Measurements from ENCODE around the gene STMP1. TPM values are rescaled to one million over a fixed set of nuclear protein-coding genes. Genes with fewer than 3 reads are reported as not detected.

The STMP1 gene
- total and polyA plus RNA-seq, 2 of the 8 experiments (the other 6 are each of a cell fraction or from before 2014, with no cell fraction given) = 22.7 to 36.7 TPM

DNA sequence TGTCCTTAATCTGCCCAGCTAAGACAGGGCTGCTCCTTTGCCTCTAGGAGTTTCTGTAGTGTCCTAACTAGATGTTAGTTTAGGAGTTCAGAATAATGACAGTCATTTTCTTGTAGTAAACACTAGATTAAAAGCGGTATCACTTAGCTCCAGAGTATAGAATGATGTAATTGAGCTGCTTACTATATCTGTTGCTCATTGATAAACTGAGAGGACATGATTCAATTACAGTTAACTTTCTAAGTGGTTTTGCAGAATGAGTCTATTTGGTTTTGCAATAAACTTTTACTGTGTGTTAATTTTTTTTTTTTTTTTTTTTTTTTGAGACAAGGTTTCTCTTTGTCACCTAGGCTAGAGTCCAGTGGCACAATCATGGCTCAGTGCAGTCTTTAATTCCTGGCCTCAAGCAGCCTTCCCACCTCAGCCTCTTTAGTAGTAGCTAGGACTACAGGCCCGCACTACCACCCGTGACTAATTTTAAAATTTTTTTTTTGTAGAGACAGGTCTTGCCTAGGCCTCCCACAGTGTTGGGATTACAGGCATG, 1.8 kb downstream of the STMP1 start:
- Histone ChIP-seq H4K8ac (ENCODE audit: extremely low read depth, insufficient read depth, low read length) (no peak overlapping the region), H2BK15ac (ENCODE audit: low read length) (no peak overlapping the region), H2BK120ac (replicated peaks; ENCODE audit: low read depth, low read length) (no peak overlapping the region), H3K23me2 (ENCODE audit: low read depth, low read length) (peaks cover 2% of the 10 kb centered on the region; the same call in 1 of the 2 replicates), H3K27me3 (replicated peaks in 1 of 4; ENCODE audit: control insufficient read depth in 3 of 4, extremely low read depth in 1 of 4, insufficient read depth in 3 of 4, low read length in 3 of 4) (no peaks in the 10 kb centered on the region), H3K9ac (replicated peaks in 1 of 4; ENCODE audit: extremely low read depth in 1 of 4, low read depth in 3 of 4, low read length in 3 of 4) (no peak overlapping the region), H3K18ac (ENCODE audit: extremely low read depth, low read length) (no peak overlapping the region), H3K56ac (replicated peaks; ENCODE audit: insufficient read length, low read depth, low read length) (no peak overlapping the region), H3K4me3 (ENCODE audit: extremely low read depth in 1 of 4, insufficient read depth in 2 of 4, low read depth in 3 of 4, low read length in 4 of 4) (no peak overlapping the region), H2BK20ac (ENCODE audit: low read length) (no peak overlapping the region), H3K23ac (ENCODE audit: insufficient read length) (no peak overlapping the region), H2BK12ac (ENCODE audit: low read depth, low read length) (no peak overlapping the region), H2AFZ (ENCODE audit: low read length) (no peak overlapping the region), H2AK5ac (ENCODE audit: low read depth, low read length) (no peak overlapping the region), H3K27ac (ENCODE audit: low read depth, low read length) (no peak overlapping the region), H4K5ac (ENCODE audit: insufficient read length, low read depth, low read length) (no peak overlapping the region), H3K14ac (ENCODE audit: insufficient read length) (no peak overlapping the region), H3K79me1 (ENCODE audit: low read depth, low read length) (peaks cover 5% of the 10 kb centered on the region; the same call in 1 of the 2 replicates), H3K36me3 (ENCODE audit: control insufficient read depth in 2 of 4, insufficient read depth in 4 of 4, low read length in 3 of 4) (peaks cover 0 to 4% (median 0%) of the 10 kb centered on the region in 4 experiments; a peak in 1 of 8 replicates), H3K4me1 (replicated peaks in 1 of 4; ENCODE audit: control insufficient read depth in 3 of 4, insufficient read depth in 4 of 4, low read length in 3 of 4) (no peaks in the 10 kb centered on the region; a peak in 2 of 7 replicates), H3K79me2 (ENCODE audit: control insufficient read depth in 1 of 2, insufficient read depth in 2 of 2, low read length in 2 of 2) (peaks cover 3 to 65% of the 10 kb centered on the region in 2 experiments), H4K91ac (replicated peaks; ENCODE audit: insufficient read length, low read length) (no peak overlapping the region), H2BK5ac (ENCODE audit: low read depth, low read length) (no peak overlapping the region), H3K4me2 (ENCODE audit: insufficient read depth in 1 of 2, low read depth in 2 of 2, low read length in 2 of 2) (peak overlapping the region in 1 of 2 experiments; percentile 70; a peak in 1 of 4 replicates), H3K4ac (replicated peaks; ENCODE audit: insufficient read length, low read depth, low read length) (no peak overlapping the region), H4K20me1 (replicated peaks in 1 of 2; ENCODE audit: control insufficient read depth in 1 of 2, insufficient read depth in 2 of 2, low read length in 2 of 2) (no peaks in the 10 kb centered on the region), H3K9me3 (ENCODE audit: insufficient read depth in 2 of 2, low read depth in 1 of 2, low read length in 1 of 2) (peaks cover 0 to 4% of the 10 kb centered on the region in 2 experiments; a peak in 2 of 4 replicates)
- CTCF ChIA-PET (ENCODE audit: partially characterized antibody) = interaction anchor here (1.1 to 5.8 kb wide), 3 partner anchors 10 to 413 kb away, joined by 3 to 55 read pairs (median 27); no protein-coding TSS in a partner anchor
- 89% methylated on average over 3 of the region's 3 CpGs; no CpG with 5 or more reads in 1 of the 2 experiments for WGBS, 2 experiments (ENCODE audit: extremely low coverage in 1 of 2, insufficient coverage in 1 of 2, insufficient read length in 1 of 2, insufficient replicate concordance in 2 of 2, low coverage in 1 of 2, low lambda C conversion rate in 2 of 2, missing lambda C conversion rate in 1 of 2)
- no peak for DNase-seq (ENCODE audit: low read depth in 1 of 2, low spot score in 2 of 2)
- FAIRE-seq = no peak
- POLR2A ChIA-PET (ENCODE audit: partially characterized antibody) = interaction anchor here (1.1 to 2.2 kb wide), 3 partner anchors 9 to 25 kb away, joined by 3 to 9 read pairs (median 6); no protein-coding TSS in a partner anchor
- TF ChIP-seq SRF (IDR thresholded peaks at IDR 0.05; ENCODE audit: low read depth, low read length) = no peak
- TF ChIP-seq TBP (IDR thresholded peaks at IDR 0.05; ENCODE audit: low read depth, low read length) = no peak
- no peak for TF ChIP-seq NRF1 (IDR thresholded peaks at IDR 0.05; ENCODE audit: low read depth, low read length)
- TF ChIP-seq HDAC6 (IDR thresholded peaks at IDR 0.05; ENCODE audit: low read depth, low read length) = no peak
- TF ChIP-seq YY1 (IDR thresholded peaks at IDR 0.05; ENCODE audit: low read depth, low read length) = no peak
- TF ChIP-seq JUND (IDR thresholded peaks at IDR 0.05; ENCODE audit: low read length) = no peak
- no peak for TF ChIP-seq BRCA1 (IDR thresholded peaks at IDR 0.05; ENCODE audit: low read depth, low read length)
- TF ChIP-seq POU5F1 (IDR thresholded peaks at IDR 0.05; ENCODE audit: low read depth, low read length) = no peak
- no peak for TF ChIP-seq CEBPB (IDR thresholded peaks at IDR 0.05; ENCODE audit: low read depth, low read length)
- no peak for TF ChIP-seq ZNF274 (IDR thresholded peaks at IDR 0.05; ENCODE audit: borderline replicate concordance, extremely low read depth, low read length)
- TF ChIP-seq POLR2AphosphoS5 (IDR thresholded peaks at IDR 0.05; ENCODE audit: low read depth, low read length) = no peak
- no peak for TF ChIP-seq HDAC2 (IDR thresholded peaks at IDR 0.05; ENCODE audit: borderline replicate concordance in 1 of 2, low read depth in 2 of 2, low read length in 2 of 2)
- no peak for TF ChIP-seq GTF2F1 (IDR thresholded peaks at IDR 0.05; ENCODE audit: borderline replicate concordance, low read depth, low read length)
- TF ChIP-seq PHF8 (conservative IDR thresholded peaks at IDR 0.05; ENCODE audit: low read depth, low read length) = no peak

Measured in H1 (cell line).